Ecto neural progenitor cell (in vitro differentiated cells): ENCODE measurements around the gene INTS6.

Experiments used
- DNase-seq: peaks from one replicate; pipeline ENCODE4 v3.0.0-alpha.2; 2018; ENCODE audit warnings: low spot score

Gene INTS6

DNA sequence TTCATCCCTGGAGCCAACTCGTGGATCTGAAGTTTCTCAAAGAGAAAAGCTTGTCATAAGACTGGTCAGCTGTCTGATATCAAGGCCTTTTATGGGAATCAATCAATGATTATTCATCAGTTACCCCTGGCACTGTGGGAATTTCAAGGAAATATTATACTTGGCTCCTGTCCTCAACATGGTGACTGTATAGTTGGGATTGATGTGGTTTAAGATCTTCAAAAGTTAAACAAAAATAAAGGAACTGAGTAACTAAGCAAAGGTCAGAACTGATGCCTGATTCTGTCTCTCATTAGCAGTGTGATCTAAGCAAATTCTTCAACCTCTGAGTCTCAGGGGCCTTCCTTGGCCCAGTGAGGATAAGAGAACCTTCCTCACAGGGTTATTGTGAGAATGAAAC is 135.6 kb downstream of the INTS6 start:
- no peak for DNase-seq

DNA sequence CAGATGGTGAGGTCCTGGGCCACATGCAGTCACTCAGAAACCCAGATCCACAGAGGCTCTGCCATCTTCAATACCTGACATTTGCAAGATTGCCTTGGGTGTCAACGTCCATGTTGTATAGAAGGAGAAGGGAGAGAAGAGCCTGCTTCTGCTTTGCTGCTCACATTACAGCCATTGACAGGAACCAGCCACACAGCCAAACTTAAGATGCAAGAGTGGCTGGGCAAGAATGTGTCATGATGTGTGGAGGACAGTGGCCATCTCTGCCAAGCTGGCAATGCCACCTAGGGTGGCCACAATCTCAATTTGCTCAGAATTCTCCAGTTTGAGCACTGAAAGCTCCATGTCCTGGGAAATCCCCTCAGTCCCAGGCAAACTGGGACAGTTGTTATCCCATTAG is 139.2 kb downstream of the INTS6 start:
- DNase-seq, result no peak

DNA sequence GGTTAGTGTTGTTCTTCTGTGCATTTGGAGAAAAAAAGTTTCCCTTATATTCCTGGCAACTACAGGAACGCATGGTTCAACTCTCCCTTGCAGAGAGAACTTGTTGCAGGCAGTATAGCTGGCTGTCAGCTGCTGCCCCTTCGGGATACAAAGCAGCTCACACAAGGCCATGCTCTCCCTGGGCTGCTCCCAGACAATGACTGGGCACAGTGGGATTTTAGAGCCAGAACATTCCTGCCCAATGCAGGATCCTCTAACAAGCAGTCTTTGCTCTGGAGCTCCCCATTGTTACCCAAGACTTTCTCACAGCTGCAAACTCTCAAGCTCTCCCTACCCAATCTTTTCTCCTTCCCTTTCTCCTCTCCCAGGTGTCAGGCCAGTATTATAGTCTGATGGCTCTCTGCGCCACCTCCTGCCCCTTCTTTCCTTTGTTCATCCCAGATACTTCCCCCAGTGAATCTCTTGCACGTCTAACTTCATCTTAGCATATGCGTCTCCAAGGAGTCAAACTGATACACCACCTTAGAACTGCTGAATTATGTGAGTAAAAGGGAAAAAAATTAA is 140.8 kb downstream of the INTS6 start:
- DNase-seq, result peak; percentile 66
